Measurements from ENCODE around the gene MCRIP2. TPM values are rescaled to one million over a fixed set of nuclear protein-coding genes. Genes with fewer than 3 reads are reported as not detected.

The MCRIP2 gene
- total and polyA plus RNA-seq, 7 experiments from 2014 or later, result 21.4 to 35.8 (median 28.8) TPM

DNA sequence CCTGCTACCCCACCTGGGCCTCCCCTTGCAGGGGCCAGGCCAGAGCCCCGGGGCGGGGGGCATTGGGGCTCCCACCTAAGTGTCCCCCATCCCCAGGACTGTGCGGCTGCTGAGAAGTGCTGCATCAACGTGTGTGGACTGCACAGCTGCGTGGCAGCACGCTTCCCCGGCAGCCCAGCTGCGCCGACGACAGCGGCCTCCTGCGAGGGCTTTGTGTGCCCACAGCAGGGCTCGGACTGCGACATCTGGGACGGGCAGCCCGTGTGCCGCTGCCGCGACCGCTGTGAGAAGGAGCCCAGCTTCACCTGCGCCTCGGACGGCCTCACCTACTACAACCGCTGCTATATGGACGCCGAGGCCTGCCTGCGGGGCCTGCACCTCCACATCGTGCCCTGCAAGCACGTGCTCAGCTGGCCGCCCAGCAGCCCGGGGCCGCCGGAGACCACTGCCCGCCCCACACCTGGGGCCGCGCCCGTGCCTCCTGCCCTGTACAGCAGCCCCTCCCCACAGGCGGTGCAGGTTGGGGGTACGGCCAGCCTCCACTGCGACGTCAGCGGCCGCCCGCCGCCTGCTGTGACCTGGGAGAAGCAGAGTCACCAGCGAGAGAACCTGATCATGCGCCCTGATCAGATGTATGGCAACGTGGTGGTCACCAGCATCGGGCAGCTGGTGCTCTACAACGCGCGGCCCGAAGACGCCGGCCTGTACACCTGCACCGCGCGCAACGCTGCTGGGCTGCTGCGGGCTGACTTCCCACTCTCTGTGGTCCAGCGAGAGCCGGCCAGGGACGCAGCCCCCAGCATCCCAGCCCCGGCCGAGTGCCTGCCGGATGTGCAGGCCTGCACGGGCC is 8.9 kb upstream of the MCRIP2 start:
- peaks cover 0 to 7% (median 0%) of the 10 kb centered on the region in 11 donors for H3K9me3 Mint-ChIP-seq
- Histone ChIP-seq H3K9me3 (ENCODE audit: control insufficient read depth in 2 of 3, low read length in 3 of 3) (no peaks in the 10 kb centered on the region), H3K36me3 (ENCODE audit: control insufficient read depth in 2 of 3, insufficient read depth in 3 of 3, low read length in 3 of 3) (peaks cover 0 to 33% (median 0%) of the 10 kb centered on the region in 3 experiments), H3K4me1 (ENCODE audit: control insufficient read depth in 2 of 2, insufficient read depth in 2 of 2, low read length in 2 of 2) (peaks cover 5 to 13% of the 10 kb centered on the region in 2 donors), H3K27me3 (ENCODE audit: control insufficient read depth in 2 of 2, insufficient read depth in 2 of 2, low read length in 2 of 2) (no peaks in the 10 kb centered on the region), H3K27ac (ENCODE audit: low read depth, low read length) (no peak overlapping the region), H3K4me3 (ENCODE audit: low read length) (no peak overlapping the region)
- CTCF ChIA-PET, result no interaction called here
- H3K27ac Mint-ChIP-seq, result no peak overlapping the region
- H3K27me3 Mint-ChIP-seq, result peaks cover 0 to 6% (median 0%) of the 10 kb centered on the region in 5 donors
- no peaks in the 10 kb centered on the region for H3K36me3 Mint-ChIP-seq
- POLR2A ChIA-PET, result no interaction called here
- no peak for ATAC-seq
- intact Hi-C loops (cut with micrococcal nuclease), result no loop called here
- no peak for DNase-seq
- peaks cover 0 to 10% (median 5%) of the 10 kb centered on the region in 7 donors for H3K4me1 Mint-ChIP-seq
- no peak overlapping the region for H3K4me3 Mint-ChIP-seq

- H3K4me1 ChIP-seq (ENCODE audit: control insufficient read depth in 2 of 2, insufficient read depth in 2 of 2, low read length in 2 of 2), result peaks cover 5 to 14% of the 10 kb centered on the region in 2 donors
- Mint-ChIP-seq H3K27ac (no peak overlapping the region), H3K27me3 (peaks cover 0 to 6% (median 0%) of the 10 kb centered on the region in 5 donors), H3K9me3 (peaks cover 0 to 7% (median 0%) of the 10 kb centered on the region in 11 donors), H3K4me3 (no peak overlapping the region), H3K36me3 (no peaks in the 10 kb centered on the region), H3K4me1 (peaks cover 0 to 10% (median 8%) of the 10 kb centered on the region in 7 donors)
- CTCF ChIA-PET, result no interaction called here
- H3K4me3 ChIP-seq (ENCODE audit: low read length), result no peak overlapping the region
- no peak for ATAC-seq
- H3K27ac ChIP-seq (ENCODE audit: low read depth, low read length), result no peak overlapping the region
- no peak for DNase-seq
- no peaks in the 10 kb centered on the region for H3K9me3 ChIP-seq (ENCODE audit: control insufficient read depth in 2 of 3, low read length in 3 of 3)
- no peaks in the 10 kb centered on the region for H3K27me3 ChIP-seq (ENCODE audit: control insufficient read depth in 2 of 2, insufficient read depth in 2 of 2, low read length in 2 of 2)
- intact Hi-C loops (cut with micrococcal nuclease), result no loop called here
- peaks cover 0 to 26% (median 0%) of the 10 kb centered on the region in 3 experiments for H3K36me3 ChIP-seq (ENCODE audit: control insufficient read depth in 2 of 3, insufficient read depth in 3 of 3, low read length in 3 of 3)
- POLR2A ChIA-PET, result no interaction called here
Observed at GRCh38 chr16:633336-634050, 8.1 kb upstream of the MCRIP2 start.

DNA sequence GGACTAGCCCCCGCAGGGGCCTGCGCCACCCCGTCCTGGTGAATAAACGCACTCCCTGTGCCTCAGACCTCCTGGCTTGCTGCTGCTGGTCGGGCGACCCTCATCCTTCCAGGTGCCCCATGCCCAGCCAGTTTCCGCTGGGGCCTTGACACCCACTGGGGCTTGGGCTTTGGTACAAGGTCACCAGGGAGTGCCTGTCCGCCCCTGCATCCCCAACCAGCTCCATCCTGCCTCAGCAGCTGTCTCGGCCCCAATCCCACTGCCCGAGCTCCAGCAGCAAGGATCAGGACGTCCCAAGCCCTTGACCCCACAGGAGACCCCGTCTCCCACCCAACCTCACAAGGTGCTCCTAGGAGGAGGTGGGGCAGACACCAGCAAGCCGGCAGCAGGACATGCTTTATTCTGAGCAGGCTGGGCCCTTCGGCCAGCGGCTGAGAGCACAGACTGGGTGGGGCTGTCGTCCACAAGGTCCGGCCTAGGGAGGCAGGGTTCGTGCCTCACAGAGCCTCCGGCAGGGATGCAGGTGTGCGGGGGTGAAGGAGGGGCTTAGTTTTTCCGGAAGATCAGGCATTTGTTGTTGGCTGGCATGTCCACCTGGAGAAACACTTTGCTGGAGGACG is 7.5 kb upstream of the MCRIP2 start:
- ATAC-seq (no peak), DNase-seq (no peak)
- Mint-ChIP-seq H3K4me3 (peak overlapping the region in 7 of 10 donors; percentile 31 to 92 (median 59)), H3K36me3 (no peaks in the 10 kb centered on the region), H3K27me3 (peaks cover 0 to 6% (median 0%) of the 10 kb centered on the region in 5 donors), H3K27ac (peak overlapping the region in 1 of 9 donors; percentile 62), H3K4me1 (peaks cover 0 to 10% (median 9%) of the 10 kb centered on the region in 7 donors), H3K9me3 (peaks cover 0 to 7% (median 0%) of the 10 kb centered on the region in 11 donors)
- H3K4me1 ChIP-seq (ENCODE audit: control insufficient read depth in 2 of 2, insufficient read depth in 2 of 2, low read length in 2 of 2), result peaks cover 5 to 14% of the 10 kb centered on the region in 2 donors
- ChIA-PET CTCF (no interaction called here), POLR2A (no interaction called here)
- H3K27ac ChIP-seq (ENCODE audit: low read depth, low read length), result no peak overlapping the region
- intact Hi-C loops (cut with micrococcal nuclease), result no loop called here
- H3K4me3 ChIP-seq (ENCODE audit: low read length), result no peak overlapping the region
- peaks cover 0 to 19% (median 0%) of the 10 kb centered on the region in 3 experiments for H3K36me3 ChIP-seq (ENCODE audit: control insufficient read depth in 2 of 3, insufficient read depth in 3 of 3, low read length in 3 of 3)
- H3K27me3 ChIP-seq (ENCODE audit: control insufficient read depth in 2 of 2, insufficient read depth in 2 of 2, low read length in 2 of 2), result no peaks in the 10 kb centered on the region
- no peaks in the 10 kb centered on the region for H3K9me3 ChIP-seq (ENCODE audit: control insufficient read depth in 2 of 3, low read length in 3 of 3)

GRCh38 chr16:634996-635395 is 6.6 kb upstream of the MCRIP2 start:
- Mint-ChIP-seq H3K4me1 (peaks cover 0 to 10% (median 9%) of the 10 kb centered on the region in 7 donors), H3K36me3 (no peaks in the 10 kb centered on the region), H3K4me3 (peak overlapping the region; percentile 27 to 92 (median 60)), H3K27ac (peak overlapping the region in 2 of 9 donors; percentile 17 to 76), H3K9me3 (peaks cover 0 to 7% (median 0%) of the 10 kb centered on the region in 11 donors), H3K27me3 (peaks cover 0 to 6% (median 0%) of the 10 kb centered on the region in 5 donors)
- intact Hi-C loops (cut with micrococcal nuclease), result loop anchor here in 1 of 2 donors (5.0 kb wide), 1 partner anchor 68 kb away; the partner anchor contains the start of genes NHLRC4 and PIGQ
- ChIA-PET POLR2A (interaction anchor here (1.7 kb wide), 1 partner anchor 46 kb away, joined by 5 read pairs; no protein-coding TSS in a partner anchor), CTCF (no interaction called here)
- no peak overlapping the region for H3K4me3 ChIP-seq (ENCODE audit: low read length)
- peaks cover 5 to 14% of the 10 kb centered on the region in 2 donors for H3K4me1 ChIP-seq (ENCODE audit: control insufficient read depth in 2 of 2, insufficient read depth in 2 of 2, low read length in 2 of 2)
- peaks cover 0 to 16% (median 0%) of the 10 kb centered on the region in 3 experiments for H3K36me3 ChIP-seq (ENCODE audit: control insufficient read depth in 2 of 3, insufficient read depth in 3 of 3, low read length in 3 of 3)
- DNase-seq (no peak), ATAC-seq (no peak)
- peak overlapping the region; percentile 70 for H3K27ac ChIP-seq (ENCODE audit: low read depth, low read length)
- H3K27me3 ChIP-seq (ENCODE audit: control insufficient read depth in 2 of 2, insufficient read depth in 2 of 2, low read length in 2 of 2), result no peaks in the 10 kb centered on the region
- H3K9me3 ChIP-seq (ENCODE audit: control insufficient read depth in 2 of 3, low read length in 3 of 3), result no peaks in the 10 kb centered on the region

- peaks cover 0 to 11% (median 10%) of the 10 kb centered on the region in 7 donors for H3K4me1 Mint-ChIP-seq
- H3K36me3 ChIP-seq (ENCODE audit: control insufficient read depth in 2 of 3, insufficient read depth in 3 of 3, low read length in 3 of 3), result peaks cover 0 to 16% (median 0%) of the 10 kb centered on the region in 3 experiments
- DNase-seq, result no peak
- ChIA-PET CTCF (interaction anchor here (0.7 kb wide), 1 partner anchor 19 kb away, joined by 3 read pairs; no protein-coding TSS in a partner anchor), POLR2A (interaction anchor here (0.6 to 4.5 kb wide), 14 partner anchors 13 to 1147 kb away, joined by 3 to 30 read pairs (median 5); partner anchors contain the start of genes CAPN15, NHLRC4, NUBP2 and PIGQ)
- peaks cover 5 to 14% of the 10 kb centered on the region in 2 donors for H3K4me1 ChIP-seq (ENCODE audit: control insufficient read depth in 2 of 2, insufficient read depth in 2 of 2, low read length in 2 of 2)
- no peaks in the 10 kb centered on the region for H3K36me3 Mint-ChIP-seq
- intact Hi-C loops (cut with micrococcal nuclease), result loop anchor here (1.0 to 5.0 kb wide), 16 partner anchors 14 to 674 kb away; partner anchors contain the start of genes CAPN15 (in 2 of the 2), DECR2 (in 2 of the 2), JMJD8 (in 2 of the 2) and RHOT2 (in 2 of the 2)
- H3K9me3 ChIP-seq (ENCODE audit: control insufficient read depth in 2 of 3, low read length in 3 of 3), result no peaks in the 10 kb centered on the region
- ATAC-seq, result no peak
- H3K27ac Mint-ChIP-seq, result peak overlapping the region in 6 of 9 donors; percentile 29 to 99 (median 98)
- H3K4me3 ChIP-seq (ENCODE audit: low read length), result peak overlapping the region; percentile 99
- H3K27me3 Mint-ChIP-seq, result peaks cover 0 to 6% (median 0%) of the 10 kb centered on the region in 5 donors
- H3K4me3 Mint-ChIP-seq, result peak overlapping the region; percentile 21 to 99 (median 96)
- peaks cover 0 to 7% (median 0%) of the 10 kb centered on the region in 11 donors for H3K9me3 Mint-ChIP-seq
- H3K27ac ChIP-seq (ENCODE audit: low read depth, low read length), result peak overlapping the region; percentile 70
- H3K27me3 ChIP-seq (ENCODE audit: control insufficient read depth in 2 of 2, insufficient read depth in 2 of 2, low read length in 2 of 2), result no peaks in the 10 kb centered on the region
Observed at GRCh38 chr16:635573-636205, 5.9 kb upstream of the MCRIP2 start.

Measured in naive thymus-derived CD4-positive, alpha-beta T cell (primary cell).